Activated CD8-positive, alpha-beta T cell treated with anti-CD3 and anti-CD28 coated beads for 36 hours (primary cell): ENCODE results near the gene EZR. TPM values are rescaled to one million over a fixed set of nuclear protein-coding genes. Genes with fewer than 3 reads are reported as not detected.

Experiments
- ATAC-seq: fragments of 200-7000 bp; cut with Tn5 transposase; one replicate; pipeline ENCODE4 v1.10.0; 2021; ENCODE audit warnings: mild to moderate bottlenecking, moderate library complexity
- CTCF ChIA-PET: fragments of 350-600 bp; sonication (Branson Sonifier 250); formaldehyde crosslinking; loops from one replicate; lab custom pipeline; 2021; ENCODE audit warnings: antibody characterized with exemption; lab: Charles Lee
- POLR2A ChIA-PET: fragments of 350-600 bp; sonication (Branson Sonifier 250); formaldehyde crosslinking; loops from one replicate; lab custom pipeline; 2021; ENCODE audit warnings: antibody characterized with exemption; lab: Charles Lee
- DNase-seq: peaks from one replicate; pipeline ENCODE4 v3.0.0-alpha.2; 2020
- H3K27ac Mint-ChIP-seq: one replicate; pipeline ENCODE4 v1.8.0; 2021; ENCODE audit warnings: mild to moderate bottlenecking, mixed read lengths
- H3K27me3 Mint-ChIP-seq: one replicate; pipeline ENCODE4 v1.8.0; 2021; ENCODE audit warnings: mixed read lengths
- H3K36me3 Mint-ChIP-seq: one replicate; pipeline ENCODE4 v1.8.0; 2021; ENCODE audit warnings: low read depth, mixed read lengths
- H3K4me1 Mint-ChIP-seq: one replicate; pipeline ENCODE4 v1.8.0; 2021; ENCODE audit warnings: low read depth, mixed read lengths
- H3K4me3 Mint-ChIP-seq: one replicate; pipeline ENCODE4 v1.8.0; 2021; ENCODE audit warnings: mild to moderate bottlenecking, moderate library complexity, mixed read lengths
- H3K9me3 Mint-ChIP-seq: one replicate; pipeline ENCODE4 v1.8.0; 2021; ENCODE audit warnings: mixed read lengths
- intact Hi-C: fragments of 100-400 bp; cut with micrococcal nuclease; formaldehyde crosslinking; loops from one replicate; pipeline ENCODE4 v1.10.0; 2022
- total RNA-seq, 2 experiments: library from RNA; stranded (reverse); gene quantifications; one replicate each; pipeline ENCODE4 v1.2.3, GENCODE V29; 2021
- TF ChIP-seq, protein P1 (sequence below): fragments of 200-600 bp; IDR thresholded peaks from one replicate; pipeline ENCODE4 v1.8.0; 2022; ENCODE audit warnings: antibody characterized with exemption, mild to moderate bottlenecking

The EZR gene
- total RNA-seq, 2 experiments from 2014 or later = 199 to 206 TPM

DNA sequence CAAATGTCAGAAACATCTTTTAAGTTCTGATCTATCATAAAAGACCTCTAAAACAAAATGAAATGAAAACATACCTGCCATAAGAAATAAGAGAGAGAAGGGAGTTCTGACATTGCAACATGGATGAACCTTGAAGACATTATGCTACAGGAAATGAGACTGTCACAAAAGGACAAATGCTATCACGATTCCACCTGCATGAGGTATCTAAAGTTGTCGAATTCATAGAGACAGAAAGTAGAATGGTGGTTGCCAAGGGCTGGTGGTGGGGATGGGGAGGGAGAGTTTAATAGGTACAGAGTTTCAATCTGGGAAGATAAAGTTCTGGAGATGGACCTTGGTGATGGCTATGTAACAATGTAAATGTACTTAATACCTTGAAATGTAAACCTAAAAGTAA, 3.3 kb downstream of the EZR start:
- intact Hi-C loops = loop anchor here (5.0 kb wide), 3 partner anchors 51 to 99 kb away; no protein-coding TSS in a partner anchor
- ATAC-seq (no peak), DNase-seq (peak; percentile 36)
- TF ChIP-seq, protein P1, sequence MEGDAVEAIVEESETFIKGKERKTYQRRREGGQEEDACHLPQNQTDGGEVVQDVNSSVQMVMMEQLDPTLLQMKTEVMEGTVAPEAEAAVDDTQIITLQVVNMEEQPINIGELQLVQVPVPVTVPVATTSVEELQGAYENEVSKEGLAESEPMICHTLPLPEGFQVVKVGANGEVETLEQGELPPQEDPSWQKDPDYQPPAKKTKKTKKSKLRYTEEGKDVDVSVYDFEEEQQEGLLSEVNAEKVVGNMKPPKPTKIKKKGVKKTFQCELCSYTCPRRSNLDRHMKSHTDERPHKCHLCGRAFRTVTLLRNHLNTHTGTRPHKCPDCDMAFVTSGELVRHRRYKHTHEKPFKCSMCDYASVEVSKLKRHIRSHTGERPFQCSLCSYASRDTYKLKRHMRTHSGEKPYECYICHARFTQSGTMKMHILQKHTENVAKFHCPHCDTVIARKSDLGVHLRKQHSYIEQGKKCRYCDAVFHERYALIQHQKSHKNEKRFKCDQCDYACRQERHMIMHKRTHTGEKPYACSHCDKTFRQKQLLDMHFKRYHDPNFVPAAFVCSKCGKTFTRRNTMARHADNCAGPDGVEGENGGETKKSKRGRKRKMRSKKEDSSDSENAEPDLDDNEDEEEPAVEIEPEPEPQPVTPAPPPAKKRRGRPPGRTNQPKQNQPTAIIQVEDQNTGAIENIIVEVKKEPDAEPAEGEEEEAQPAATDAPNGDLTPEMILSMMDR = no peak
- ChIA-PET CTCF (no interaction called here), POLR2A (interaction anchor here (4.2 kb wide), 1 partner anchor 8 kb away, joined by 22 read pairs; no protein-coding TSS in a partner anchor)
- Mint-ChIP-seq H3K9me3 (peaks cover 1% of the 10 kb centered on the region), H3K4me3 (peak overlapping the region; percentile 87), H3K27ac (peak overlapping the region; percentile 97), H3K36me3 (peaks cover 71% of the 10 kb centered on the region), H3K4me1 (peaks cover 55% of the 10 kb centered on the region), H3K27me3 (no peaks in the 10 kb centered on the region)

DNA sequence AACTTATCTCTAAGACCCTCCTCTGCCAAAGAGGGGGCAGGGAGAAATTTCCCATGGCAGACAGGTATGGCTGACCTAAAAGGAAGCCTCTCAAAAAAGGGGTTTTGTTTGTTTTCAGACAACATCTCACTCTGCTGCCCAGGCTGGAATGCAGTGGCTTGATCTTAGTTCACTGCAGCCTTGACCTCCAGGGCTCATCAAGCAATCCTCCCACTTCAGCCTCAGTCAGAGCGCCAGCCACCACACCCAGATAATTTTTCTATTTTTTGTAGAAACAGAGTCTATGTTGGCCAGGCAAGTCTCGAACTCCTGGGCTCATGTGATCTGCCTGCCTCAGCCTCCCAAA, 3.8 kb downstream of the EZR start:
- intact Hi-C loops = loop anchor here (5.0 kb wide), 3 partner anchors 52 to 98 kb away; no protein-coding TSS in a partner anchor
- Mint-ChIP-seq H3K9me3 (peaks cover 1% of the 10 kb centered on the region), H3K27ac (peak overlapping the region; percentile 97), H3K36me3 (peaks cover 77% of the 10 kb centered on the region), H3K4me3 (peak overlapping the region; percentile 87), H3K27me3 (no peaks in the 10 kb centered on the region), H3K4me1 (peaks cover 60% of the 10 kb centered on the region)
- DNase-seq (no peak), ATAC-seq (no peak)
- CTCF ChIA-PET = no interaction called here
- TF ChIP-seq, protein P1 = no peak
- POLR2A ChIA-PET = interaction anchor here (1.4 kb wide), 1 partner anchor 11 kb away, joined by 4 read pairs; no protein-coding TSS in a partner anchor

DNA sequence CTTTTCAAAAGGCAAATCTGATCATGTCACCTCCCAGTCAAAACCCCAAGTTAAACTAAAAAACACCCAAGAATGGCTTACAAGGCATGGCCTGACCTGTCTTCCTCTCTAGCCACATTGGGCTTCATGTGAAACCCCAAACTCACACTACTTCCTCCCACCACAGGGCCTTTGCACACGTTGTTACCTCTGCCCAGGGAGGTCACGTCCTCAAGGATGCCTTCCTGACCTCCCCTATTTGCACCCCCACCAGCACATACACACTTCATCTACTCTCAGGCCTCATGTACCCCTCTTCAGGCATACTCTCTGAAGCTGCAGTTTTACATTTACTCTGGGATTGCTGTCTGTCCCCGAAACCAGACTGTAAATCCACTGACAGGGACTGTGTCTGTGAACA, 6.1 kb downstream of the EZR start:
- H3K27ac Mint-ChIP-seq = peak overlapping the region; percentile 97
- ATAC-seq (no peak), DNase-seq (peak; percentile 51)
- peaks cover 94% of the 10 kb centered on the region for H3K36me3 Mint-ChIP-seq
- no peaks in the 10 kb centered on the region for H3K9me3 Mint-ChIP-seq
- ChIA-PET POLR2A (interaction anchor here (0.6 to 1.7 kb wide), 6 partner anchors 8 to 100 kb away, joined by 3 to 5 read pairs (median 4); no protein-coding TSS in a partner anchor), CTCF (interaction anchor here (1.2 to 2.9 kb wide), 4 partner anchors 18 to 297 kb away, joined by 3 to 15 read pairs (median 6); no protein-coding TSS in a partner anchor)
- H3K4me1 Mint-ChIP-seq = peaks cover 77% of the 10 kb centered on the region
- TF ChIP-seq, protein P1 = no peak
- H3K4me3 Mint-ChIP-seq = peak overlapping the region; percentile 87
- intact Hi-C loops = no loop called here
- no peaks in the 10 kb centered on the region for H3K27me3 Mint-ChIP-seq

DNA sequence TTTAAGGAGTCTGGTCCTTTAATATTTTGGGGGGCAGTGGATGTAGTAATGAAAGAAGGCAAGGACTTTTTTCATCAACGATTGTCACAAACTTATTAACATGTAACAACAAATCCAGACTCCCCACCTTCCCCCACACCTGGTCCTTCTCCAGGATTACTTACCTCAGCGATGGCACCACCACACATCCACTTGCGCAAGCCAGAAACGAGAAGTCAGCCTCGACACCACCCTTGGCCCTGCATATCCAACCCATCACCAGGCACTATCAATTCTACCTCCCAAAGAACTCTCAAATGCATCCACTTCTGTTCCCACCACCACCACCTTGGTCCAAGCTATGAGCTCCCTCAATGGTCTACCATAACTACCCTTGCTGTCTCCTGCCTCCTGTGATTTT, 6.6 kb downstream of the EZR start:
- no peaks in the 10 kb centered on the region for H3K9me3 Mint-ChIP-seq
- intact Hi-C loops = no loop called here
- H3K27me3 Mint-ChIP-seq = no peaks in the 10 kb centered on the region
- ATAC-seq = no peak
- TF ChIP-seq, protein P1 = no peak
- DNase-seq = no peak
- peaks cover 81% of the 10 kb centered on the region for H3K4me1 Mint-ChIP-seq
- H3K36me3 Mint-ChIP-seq = peaks cover 94% of the 10 kb centered on the region
- ChIA-PET CTCF (interaction anchor here (1.2 to 2.9 kb wide), 5 partner anchors 17 to 297 kb away, joined by 3 to 15 read pairs (median 5); no protein-coding TSS in a partner anchor), POLR2A (interaction anchor here (0.6 to 1.7 kb wide), 7 partner anchors 11 to 144 kb away, joined by 3 to 5 read pairs (median 4); no protein-coding TSS in a partner anchor)
- H3K4me3 Mint-ChIP-seq = peak overlapping the region; percentile 87
- peak overlapping the region; percentile 97 for H3K27ac Mint-ChIP-seq
